HepG2 (cell line): Measurements from ENCODE around the gene MRPL27. TPM values are rescaled to one million over a fixed set of nuclear protein-coding genes. Genes with fewer than 3 reads are reported as not detected.

ENCODE experiments used
- ATAC-seq: fragments of 200-7000 bp; cut with Tn5 transposase; 3 replicates; pipeline ENCODE4 v1.9.1; 2020; ENCODE audit warnings: mild to moderate bottlenecking, moderate library complexity
- BruUV-seq: library from RNA; stranded (reverse); fragments of 400-500 nt; replicated peaks from 2 replicates; lab custom pipeline; 2021; lab: Mats Ljungman, UMichigan
- CTCF ChIA-PET: fragments of 300-600 bp; formaldehyde crosslinking; extraction: SDS; loops from one replicate; lab custom pipeline; 2021; ENCODE audit warnings: low total read pairs, inconsistent platforms, low intra/inter-chr PET ratio; lab: Yijun Ruan, JAX
- POLR2A ChIA-PET: fragments of 350-600 bp; sonication (Branson Sonifier 250); formaldehyde crosslinking; loops from one replicate; lab custom pipeline; 2020; ENCODE audit warnings: antibody characterized with exemption, inconsistent platforms; lab: Yijun Ruan, JAX
- DNase-seq: peaks from one replicate; pipeline ENCODE4 v3.0.0-alpha.2; 2015; ENCODE audit warnings: low spot score
- FAIRE-seq: peaks from 3 replicates; lab custom pipeline; 2011; peaks lifted over from hg19 to GRCh38; lab: Jason Lieb, UNC
- H2AFZ ChIP-seq: one replicate; pipeline ENCODE4 v1.6.1; 2011; ENCODE audit warnings: low read length, inconsistent platforms
- H3K27ac ChIP-seq: fragments of 300-600 bp; 3 replicates; pipeline ENCODE4 v1.8.0; 2011; ENCODE audit warnings: mixed run types, mild to moderate bottlenecking, mixed read lengths, low read length, inconsistent platforms; ENCODE audit not compliant: insufficient read depth; ENCODE audit errors: extremely low read length
- H3K27me3 ChIP-seq, 2 experiments: fragments of 200-600 bp in 1 of 2; 2 replicates in 1 of 2; 3 replicates in 1 of 2; pipeline versions ENCODE4 v1.6.0 to v1.8.0; 2011; ENCODE audit warnings: low read length in 2 of 2, mild to moderate bottlenecking in 2 of 2, moderate library complexity in 2 of 2, inconsistent platforms in 1 of 2; ENCODE audit not compliant: insufficient read depth in 2 of 2, control insufficient read depth in 1 of 2
- H3K36me3 ChIP-seq, 2 experiments: fragments of 200-600 bp in 1 of 2; replicated peaks in 1 of 2; 2 replicates in 1 of 2; 3 replicates in 1 of 2; pipeline versions ENCODE4 v1.5.1 to v1.8.0; 2011; ENCODE audit warnings: low read length in 2 of 2, inconsistent platforms in 1 of 2; ENCODE audit not compliant: insufficient read depth in 2 of 2, control insufficient read depth in 1 of 2
- H3K4me1 ChIP-seq: 2 replicates; pipeline ENCODE4 v1.5.1; 2012; ENCODE audit warnings: low read length, inconsistent platforms; ENCODE audit not compliant: insufficient read depth
- H3K4me2 ChIP-seq: 2 replicates; pipeline ENCODE4 v1.6.0; 2011; ENCODE audit warnings: low read depth, low read length, inconsistent platforms
- H3K4me3 ChIP-seq, 3 experiments: fragments of 200-600 bp in 1 of 3; sonication (generic), shearing (Covaris generic) in 1 of 3; replicated peaks in 1 of 3; 2 replicates each; pipeline ENCODE4 v1.5.1; 2011 to 2016; ENCODE audit warnings: low read length in 3 of 3, inconsistent platforms in 2 of 3, low read depth in 2 of 3, mild to moderate bottlenecking in 2 of 3, control low read depth in 1 of 3, mixed read lengths in 1 of 3; ENCODE audit not compliant: insufficient read depth in 1 of 3
- H3K79me2 ChIP-seq: one replicate; pipeline ENCODE4 v1.6.1; 2011; ENCODE audit warnings: low read length, inconsistent platforms; ENCODE audit not compliant: insufficient read depth
- H3K9ac ChIP-seq: 2 replicates; pipeline ENCODE4 v1.6.0; 2011; ENCODE audit warnings: mild to moderate bottlenecking, low read depth, low read length, inconsistent platforms; ENCODE audit not compliant: insufficient read depth
- H3K9me3 ChIP-seq: 2 replicates; pipeline ENCODE4 v1.5.1; 2012; ENCODE audit warnings: mild to moderate bottlenecking, low read length
- H4K20me1 ChIP-seq: 2 replicates; pipeline ENCODE4 v1.6.0; 2011; ENCODE audit warnings: inconsistent platforms, mild to moderate bottlenecking, low read length, moderate library complexity; ENCODE audit not compliant: insufficient read depth
- CHCHD3 ChIP-seq: sonication (generic); formaldehyde crosslinking; IDR thresholded peaks from 2 replicates; pipeline ENCODE4 v1.8.0; 2022; ENCODE audit warnings: mild to moderate bottlenecking, missing genetic modification reagents, moderate library complexity
- GABPA ChIP-seq, 2 experiments: IDR thresholded peaks; 2 replicates each; pipeline ENCODE4 v1.6.1; 2011 to 2016; ENCODE audit warnings: low read depth in 2 of 2, low read length in 1 of 2, missing biosample characterization in 1 of 2, missing genetic modification characterization in 1 of 2
- HOXA3 ChIP-seq: sonication (generic); formaldehyde crosslinking; IDR thresholded peaks from 2 replicates; pipeline ENCODE4 v1.5.0; 2020; ENCODE audit warnings: missing genetic modification reagents
- NCOR1 ChIP-seq: fragments of 200-600 bp; sonication (generic); IDR thresholded peaks from 2 replicates; pipeline ENCODE4 v1.7.0; 2017; ENCODE audit warnings: antibody characterized with exemption, low read length, borderline replicate concordance
- RARA ChIP-seq: IDR thresholded peaks from 2 replicates; pipeline ENCODE4 v1.6.1; 2016; ENCODE audit warnings: missing genetic modification reagents, missing compliant biosample characterization
- SMAD3 ChIP-seq: sonication (generic); formaldehyde crosslinking; IDR thresholded peaks from 2 replicates; pipeline ENCODE4 v1.4.0; 2020; ENCODE audit warnings: missing genetic modification reagents
- SOX6 ChIP-seq, 2 experiments: fragments of 450-650 bp in 1 of 2; sonication (generic) in 1 of 2; formaldehyde crosslinking in 1 of 2; IDR thresholded peaks; 2 replicates each; pipeline versions ENCODE4 v1.4.0 to v1.6.1; 2017 to 2020; ENCODE audit warnings: antibody characterized with exemption in 1 of 2, mild to moderate bottlenecking in 1 of 2, missing genetic modification reagents in 1 of 2
- TAF15 ChIP-seq: fragments of 200-400 bp; formaldehyde crosslinking; IDR thresholded peaks from one replicate; pipeline ENCODE4 v1.6.1; 2018; ENCODE audit warnings: mild to moderate bottlenecking, low read depth, low read length; ENCODE audit not compliant: poor library complexity, severe bottlenecking
- TBP ChIP-seq: sonication (generic); formaldehyde crosslinking; IDR thresholded peaks from 2 replicates; pipeline ENCODE4 v1.5.0; 2020; ENCODE audit warnings: missing genetic modification reagents
- ZBTB14 ChIP-seq: sonication (generic); formaldehyde crosslinking; IDR thresholded peaks from 2 replicates; pipeline ENCODE4 v1.4.0; 2020; ENCODE audit warnings: missing genetic modification reagents
- ZNF235 ChIP-seq: sonication (generic); formaldehyde crosslinking; IDR thresholded peaks from 2 replicates; pipeline ENCODE4 v1.8.1; 2023; ENCODE audit warnings: mild to moderate bottlenecking, missing genetic modification reagents, borderline replicate concordance
- ZSCAN20 ChIP-seq: sonication (generic); formaldehyde crosslinking; IDR thresholded peaks from 2 replicates; pipeline ENCODE4 v1.4.0; 2020; ENCODE audit warnings: missing genetic modification reagents, mild to moderate bottlenecking, borderline replicate concordance
- WGBS: methylation state at CpG from one replicate; pipeline ENCODE4 v1.1.6; 2017; ENCODE audit warnings: low lambda C conversion rate; 5-methylcytosine and 5-hydroxymethylcytosine counted together
- in situ Hi-C: cut with HindIII; loops from 2 replicates; pipeline ENCODE4 v1.10.0; 2017; ENCODE audit warnings: low pct_unique_long_range_greater_than_20kb; ENCODE audit not compliant: extremely low pct_ligation_motif_present
- intact Hi-C: fragments of 100-400 bp; cut with micrococcal nuclease; formaldehyde crosslinking; loops from one replicate; pipeline ENCODE4 v1.10.0; 2022; ENCODE audit not compliant: unreplicated experiment
- polyA plus RNA-seq, 8 experiments: library from polyadenylated mRNA; depleted of rRNA in 3 of 8; stranded (reverse) in 7 of 8; unstranded in 1 of 8; fragments of >200 nt; fragmentation: Illumina TruSeq in 4 of 8; extraction: Trizol in 4 of 8; gene quantifications; 2 replicates each; pipeline versions ENCODE4 v1.2.1 to v1.2.3, GENCODE V29; 2011 to 2016; ENCODE audit warnings: low read depth in 4 of 8, missing spikeins in 1 of 8, mixed read lengths in 1 of 8; ENCODE audit not compliant: insufficient read depth in 1 of 8
- total RNA-seq, 5 experiments: library from RNA; depleted of rRNA; stranded (reverse); fragments of >200 nt; fragmentation: Illumina TruSeq; extraction: Trizol; gene quantifications; 2 replicates each; pipeline ENCODE4 v1.2.3, GENCODE V29; 2016; ENCODE audit warnings: low read depth in 1 of 5
- TF ChIP-seq, protein P1 (sequence below): IDR thresholded peaks from 2 replicates; pipeline ENCODE4 v1.6.1; 2016; ENCODE audit warnings: control low read depth
- TF ChIP-seq, protein P2 (sequence below): sonication (generic); formaldehyde crosslinking; IDR thresholded peaks from 2 replicates; pipeline ENCODE4 v1.4.0; 2020; ENCODE audit warnings: mild to moderate bottlenecking, missing genetic modification reagents

The MRPL27 gene
- total and polyA plus RNA-seq, 2 of the 13 experiments (the other 11 are each of a cell fraction or from before 2014, with no cell fraction given) = 137 to 217 TPM

DNA sequence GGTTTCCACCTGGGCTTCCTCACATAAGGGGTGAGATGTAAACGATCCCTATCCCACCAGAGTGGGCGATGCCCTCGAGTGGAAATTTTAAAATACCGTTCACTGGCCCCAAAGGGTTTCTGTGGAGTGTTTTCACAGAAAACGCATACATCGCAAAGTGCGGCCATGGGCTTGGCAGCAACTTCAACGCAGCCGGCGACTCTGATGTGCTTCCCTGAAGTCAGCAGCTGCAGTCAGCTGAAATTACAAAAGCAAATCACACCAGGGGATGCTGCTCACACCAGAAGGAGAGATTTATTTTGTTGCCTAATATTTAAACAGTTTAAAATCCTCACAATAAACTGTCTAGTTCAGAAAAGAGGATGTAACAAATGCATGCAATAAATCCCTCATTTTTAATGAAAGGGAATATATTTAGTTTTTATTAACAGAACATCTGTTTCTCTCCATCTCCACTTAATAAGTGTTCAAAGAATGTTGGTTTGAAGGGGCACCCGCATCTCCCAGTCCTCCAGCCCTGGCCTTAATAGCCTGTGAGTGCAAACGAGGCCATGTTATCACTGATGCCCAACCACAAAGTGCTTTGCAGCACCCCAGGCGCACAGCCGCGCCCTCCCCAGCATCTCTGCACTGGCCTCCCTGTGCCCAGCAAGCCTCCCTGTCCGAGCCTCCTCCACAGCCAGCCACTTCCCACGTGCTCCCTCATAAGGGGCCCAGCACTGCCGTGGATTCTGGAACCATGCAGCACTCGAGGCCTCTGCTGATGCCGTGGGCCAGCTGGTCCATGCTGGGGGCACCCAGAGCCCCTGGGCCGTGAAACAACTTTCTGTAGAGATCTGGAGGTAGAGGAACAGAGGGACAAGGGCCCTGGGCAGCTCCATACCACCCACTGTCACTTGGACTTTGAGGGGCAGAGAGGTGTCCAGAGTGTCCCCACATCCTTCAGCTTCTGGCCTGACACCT lies 44.3 kb downstream of the MRPL27 start (continued):
- TF ChIP-seq, protein P1, sequence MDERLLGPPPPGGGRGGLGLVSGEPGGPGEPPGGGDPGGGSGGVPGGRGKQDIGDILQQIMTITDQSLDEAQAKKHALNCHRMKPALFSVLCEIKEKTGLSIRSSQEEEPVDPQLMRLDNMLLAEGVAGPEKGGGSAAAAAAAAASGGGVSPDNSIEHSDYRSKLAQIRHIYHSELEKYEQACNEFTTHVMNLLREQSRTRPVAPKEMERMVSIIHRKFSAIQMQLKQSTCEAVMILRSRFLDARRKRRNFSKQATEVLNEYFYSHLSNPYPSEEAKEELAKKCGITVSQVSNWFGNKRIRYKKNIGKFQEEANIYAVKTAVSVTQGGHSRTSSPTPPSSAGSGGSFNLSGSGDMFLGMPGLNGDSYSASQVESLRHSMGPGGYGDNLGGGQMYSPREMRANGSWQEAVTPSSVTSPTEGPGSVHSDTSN = no peak
- no peak for TF ChIP-seq ZBTB14

DNA sequence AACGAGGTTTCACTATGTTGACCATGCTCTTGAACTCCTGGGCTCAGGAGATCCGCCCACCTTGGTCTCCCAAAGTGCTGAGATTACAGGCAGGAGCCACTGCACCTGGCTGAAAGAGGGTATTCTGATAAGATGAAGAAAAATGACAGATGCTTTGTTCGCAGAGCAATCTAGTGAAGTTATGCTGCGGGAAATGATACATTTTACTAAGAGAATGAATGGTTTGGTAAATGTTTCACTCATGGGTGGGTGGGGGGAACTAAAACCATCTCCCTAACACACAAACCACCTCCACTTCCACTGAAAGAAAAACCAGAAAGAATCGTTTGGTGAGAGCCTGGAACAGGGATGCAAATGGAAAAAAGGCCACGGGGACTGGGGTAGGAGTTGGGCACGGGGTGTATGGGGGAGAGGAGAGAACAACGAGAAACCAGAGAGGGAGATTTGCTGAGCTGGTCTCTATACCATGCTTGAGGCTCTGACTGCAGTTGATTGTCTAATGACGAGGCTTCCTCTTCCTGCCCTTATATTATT lies 46.1 kb downstream of the MRPL27 start:
- ChIA-PET POLR2A (no interaction called here), CTCF (no interaction called here)
- intact Hi-C loops = no loop called here
- no peak for FAIRE-seq
- no TSS peak for BruUV-seq
- Histone ChIP-seq H3K4me1 (no peaks in the 10 kb centered on the region), H3K27ac (no peak overlapping the region), H3K9me3 (no peaks in the 10 kb centered on the region), H4K20me1 (no peaks in the 10 kb centered on the region), H2AFZ (no peak overlapping the region), H3K4me3 (no peak overlapping the region), H3K36me3 (no peaks in the 10 kb centered on the region), H3K4me2 (no peak overlapping the region), H3K9ac (no peak overlapping the region), H3K79me2 (no peaks in the 10 kb centered on the region), H3K27me3 (peaks cover 9 to 36% of the 10 kb centered on the region in 2 experiments; a peak in 3 of 5 replicates)
- ATAC-seq = no peak
- WGBS = 23% methylated on average over 9 of the region's 9 CpGs
- DNase-seq = no peak
- in situ Hi-C loops = no loop called here
- TF ChIP-seq CHCHD3 (CRISPR knock-in tag) (no peak), TBP (CRISPR knock-in tag) (no peak), RARA (CRISPR knock-in tag) (no peak), NCOR1 (no peak), HOXA3 (CRISPR knock-in tag) (no peak), ZNF235 (CRISPR knock-in tag) (no peak), GABPA (IDR thresholded peaks at IDR 0.05; ENCODE audit: low read depth, low read length) (no peak), GABPA (CRISPR knock-in tag; IDR thresholded peaks at IDR 0.05; ENCODE audit: low read depth) (no peak), ZSCAN20 (CRISPR knock-in tag) (no peak), TAF15 (no peak), SOX6 (IDR thresholded peaks at IDR 0.05) (no peak), SOX6 (CRISPR knock-in tag; IDR thresholded peaks at IDR 0.05) (no peak), SMAD3 (no peak)
- TF ChIP-seq, protein P2, sequence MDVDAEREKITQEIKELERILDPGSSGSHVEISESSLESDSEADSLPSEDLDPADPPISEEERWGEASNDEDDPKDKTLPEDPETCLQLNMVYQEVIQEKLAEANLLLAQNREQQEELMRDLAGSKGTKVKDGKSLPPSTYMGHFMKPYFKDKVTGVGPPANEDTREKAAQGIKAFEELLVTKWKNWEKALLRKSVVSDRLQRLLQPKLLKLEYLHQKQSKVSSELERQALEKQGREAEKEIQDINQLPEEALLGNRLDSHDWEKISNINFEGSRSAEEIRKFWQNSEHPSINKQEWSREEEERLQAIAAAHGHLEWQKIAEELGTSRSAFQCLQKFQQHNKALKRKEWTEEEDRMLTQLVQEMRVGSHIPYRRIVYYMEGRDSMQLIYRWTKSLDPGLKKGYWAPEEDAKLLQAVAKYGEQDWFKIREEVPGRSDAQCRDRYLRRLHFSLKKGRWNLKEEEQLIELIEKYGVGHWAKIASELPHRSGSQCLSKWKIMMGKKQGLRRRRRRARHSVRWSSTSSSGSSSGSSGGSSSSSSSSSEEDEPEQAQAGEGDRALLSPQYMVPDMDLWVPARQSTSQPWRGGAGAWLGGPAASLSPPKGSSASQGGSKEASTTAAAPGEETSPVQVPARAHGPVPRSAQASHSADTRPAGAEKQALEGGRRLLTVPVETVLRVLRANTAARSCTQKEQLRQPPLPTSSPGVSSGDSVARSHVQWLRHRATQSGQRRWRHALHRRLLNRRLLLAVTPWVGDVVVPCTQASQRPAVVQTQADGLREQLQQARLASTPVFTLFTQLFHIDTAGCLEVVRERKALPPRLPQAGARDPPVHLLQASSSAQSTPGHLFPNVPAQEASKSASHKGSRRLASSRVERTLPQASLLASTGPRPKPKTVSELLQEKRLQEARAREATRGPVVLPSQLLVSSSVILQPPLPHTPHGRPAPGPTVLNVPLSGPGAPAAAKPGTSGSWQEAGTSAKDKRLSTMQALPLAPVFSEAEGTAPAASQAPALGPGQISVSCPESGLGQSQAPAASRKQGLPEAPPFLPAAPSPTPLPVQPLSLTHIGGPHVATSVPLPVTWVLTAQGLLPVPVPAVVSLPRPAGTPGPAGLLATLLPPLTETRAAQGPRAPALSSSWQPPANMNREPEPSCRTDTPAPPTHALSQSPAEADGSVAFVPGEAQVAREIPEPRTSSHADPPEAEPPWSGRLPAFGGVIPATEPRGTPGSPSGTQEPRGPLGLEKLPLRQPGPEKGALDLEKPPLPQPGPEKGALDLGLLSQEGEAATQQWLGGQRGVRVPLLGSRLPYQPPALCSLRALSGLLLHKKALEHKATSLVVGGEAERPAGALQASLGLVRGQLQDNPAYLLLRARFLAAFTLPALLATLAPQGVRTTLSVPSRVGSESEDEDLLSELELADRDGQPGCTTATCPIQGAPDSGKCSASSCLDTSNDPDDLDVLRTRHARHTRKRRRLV = no peak
